SK-N-SH (cell line): ENCODE results near the gene TMEM266. TPM values are rescaled to one million over a fixed set of nuclear protein-coding genes. Genes with fewer than 3 reads are reported as not detected.

Experiments
- CTCF ChIA-PET: fragments of 300-600, 350-600 bp; formaldehyde crosslinking; extraction: SDS; loops from one replicate; lab custom pipeline; 2021; lab: Yijun Ruan, JAX
- POLR2A ChIA-PET: fragments of 350-600 bp; sonication (Branson Sonifier 250); formaldehyde crosslinking; extraction: SDS; loops from one replicate; lab custom pipeline; 2020; ENCODE audit warnings: antibody characterized with exemption, inconsistent platforms; lab: Yijun Ruan, JAX
- DNase-seq: peaks from one replicate; pipeline ENCODE4 v3.0.0; 2012
- H2AFZ ChIP-seq: fragments of 200-600 bp; sonication (generic); 2 replicates; pipeline ENCODE4 v1.8.1; 2016; ENCODE audit warnings: antibody characterized with exemption, mild to moderate bottlenecking, low read depth
- H3F3A ChIP-seq: fragments of 200-600 bp; sonication (generic); replicated peaks from 2 replicates; pipeline ENCODE3; 2016; ENCODE audit warnings: antibody characterized with exemption, mild to moderate bottlenecking; ENCODE audit not compliant: insufficient read depth
- H3K27ac ChIP-seq, 2 experiments: fragments of 200-500 bp in 1 of 2; fragments of 200-600 bp in 1 of 2; sonication (Bioruptor generic) in 1 of 2; sonication (generic), shearing (Covaris generic) in 1 of 2; 2 replicates each; pipeline versions ENCODE4 v1.5.1 to v1.6.1; 2014 to 2016; ENCODE audit warnings: low read depth in 2 of 2, inconsistent platforms in 1 of 2, low read length in 1 of 2, mild to moderate bottlenecking in 1 of 2, mixed read lengths in 1 of 2
- H3K27me3 ChIP-seq: fragments of 200-600 bp; sonication (generic), shearing (Covaris generic); 2 replicates; pipeline ENCODE4 v1.6.1; 2016; ENCODE audit warnings: mixed run types; ENCODE audit not compliant: insufficient read depth
- H3K36me3 ChIP-seq, 2 experiments: fragments of 200-500 bp in 1 of 2; fragments of 200-600 bp in 1 of 2; sonication (Bioruptor generic) in 1 of 2; sonication (generic) in 1 of 2; replicated peaks in 1 of 2; 2 replicates each; pipeline versions ENCODE3 to v1.5.1; 2014 to 2016; ENCODE audit warnings: low read length in 1 of 2, mild to moderate bottlenecking in 1 of 2; ENCODE audit not compliant: insufficient read depth in 2 of 2, control insufficient read depth in 1 of 2
- H3K4me1 ChIP-seq, 2 experiments: fragments of 200-500 bp in 1 of 2; fragments of 200-600 bp in 1 of 2; sonication (Bioruptor generic) in 1 of 2; sonication (generic), shearing (Covaris generic) in 1 of 2; 2 replicates each; pipeline versions ENCODE4 v1.5.1 to v1.6.1; 2014 to 2016; ENCODE audit warnings: low read depth in 1 of 2, low read length in 1 of 2, mixed run types in 1 of 2; ENCODE audit not compliant: insufficient read depth in 2 of 2, control insufficient read depth in 1 of 2
- H3K4me2 ChIP-seq: fragments of 200-600 bp; sonication (generic), shearing (Covaris generic); 2 replicates; pipeline ENCODE4 v1.6.1; 2017; ENCODE audit warnings: mixed run types
- H3K4me3 ChIP-seq, 2 experiments: fragments of 200-500 bp in 1 of 2; fragments of 200-600 bp in 1 of 2; sonication (Bioruptor generic) in 1 of 2; sonication (generic), shearing (Covaris generic) in 1 of 2; 2 replicates each; pipeline versions ENCODE4 v1.5.1 to v1.8.1; 2014 to 2016; ENCODE audit warnings: low read depth in 2 of 2, inconsistent platforms in 1 of 2, low read length in 1 of 2, mild to moderate bottlenecking in 1 of 2, mixed read lengths in 1 of 2, moderate library complexity in 1 of 2
- H3K79me2 ChIP-seq: fragments of 200-600 bp; sonication (generic); 2 replicates; pipeline ENCODE4 v1.8.1; 2017; ENCODE audit warnings: mild to moderate bottlenecking; ENCODE audit not compliant: insufficient read depth
- H3K9ac ChIP-seq: fragments of 200-600 bp; sonication (generic); 2 replicates; pipeline ENCODE4 v1.6.1; 2017; ENCODE audit warnings: mixed run types
- H3K9me2 ChIP-seq: fragments of 200-600 bp; sonication (generic); 2 replicates; pipeline ENCODE4 v1.6.1; 2017; ENCODE audit warnings: mixed run types
- H3K9me3 ChIP-seq: fragments of 200-600 bp; sonication (generic); 2 replicates; pipeline ENCODE4 v1.6.1; 2017; ENCODE audit warnings: mixed run types, mild to moderate bottlenecking, moderate library complexity
- H4K20me1 ChIP-seq: fragments of 200-600 bp; sonication (generic); 2 replicates; pipeline ENCODE4 v1.6.1; 2017; ENCODE audit warnings: mild to moderate bottlenecking, mixed run types; ENCODE audit not compliant: insufficient read depth
- ELF1 ChIP-seq: IDR thresholded peaks from 2 replicates; pipeline ENCODE4 v1.4.0; 2012
- EP300 ChIP-seq, 2 experiments: IDR thresholded peaks; 2 replicates each; pipeline versions ENCODE4 v1.4.0 to v1.6.1; 2012; ENCODE audit warnings: borderline replicate concordance in 1 of 2, low read depth in 1 of 2, low read length in 1 of 2
- EZH2phosphoT487 ChIP-seq: fragments of 200-600 bp; sonication (generic); IDR thresholded peaks from 2 replicates; pipeline ENCODE4 v1.6.1; 2017; ENCODE audit warnings: low read depth, mixed run types, mild to moderate bottlenecking, antibody characterized with exemption, moderate library complexity, borderline replicate concordance
- MAX ChIP-seq: IDR thresholded peaks from 2 replicates; pipeline ENCODE4 v1.4.0; 2012; ENCODE audit warnings: low read depth
- NFIC ChIP-seq: IDR thresholded peaks from 2 replicates; pipeline ENCODE4 v1.4.0; 2012; ENCODE audit warnings: borderline replicate concordance
- NRF1 ChIP-seq: IDR thresholded peaks from 2 replicates; pipeline ENCODE4 v1.6.1; 2012; ENCODE audit warnings: low read depth, mild to moderate bottlenecking, low read length
- PBX3 ChIP-seq: IDR thresholded peaks from 2 replicates; pipeline ENCODE4; 2012
- REST ChIP-seq: IDR thresholded peaks from 2 replicates; pipeline ENCODE4 v1.6.1; 2012; ENCODE audit warnings: mild to moderate bottlenecking, low read depth, low read length, moderate library complexity
- RFX5 ChIP-seq: IDR thresholded peaks from 2 replicates; pipeline ENCODE4 v1.6.1; 2012; ENCODE audit warnings: mild to moderate bottlenecking, improper control_type of control experiment, low read length
- YY1 ChIP-seq: IDR thresholded peaks from 2 replicates; pipeline ENCODE4 v1.4.0; 2012; ENCODE audit warnings: low read depth, mild to moderate bottlenecking
- WGBS: methylation state at CpG from one replicate; pipeline ENCODE4 v1.1.6; 2017; ENCODE audit warnings: low lambda C conversion rate; 5-methylcytosine and 5-hydroxymethylcytosine counted together
- polyA plus RNA-seq, 3 experiments: library from polyadenylated mRNA; depleted of rRNA; stranded (reverse); fragments of >200 nt; gene quantifications; 2 replicates each; pipeline ENCODE4 v1.2.3, GENCODE V29; 2012

Gene TMEM266
- polyA plus RNA-seq, 1 of the 3 experiments (the other 2 are of a cell fraction), result 0.07 TPM

- no peak for TF ChIP-seq REST
These were observed 144.5 kb downstream of the TMEM266 start (continued) for GRCh38 chr15:76204109-76204845.

- peaks cover 0 to 2% of the 10 kb centered on the region in 2 experiments for H3K36me3 ChIP-seq
- H3K79me2 ChIP-seq, result no peaks in the 10 kb centered on the region
- H3K9me3 ChIP-seq, result no peaks in the 10 kb centered on the region
- H3K4me3 ChIP-seq, result no peak overlapping the region
- H3K9ac ChIP-seq, result no peak overlapping the region
- H3F3A ChIP-seq, result no peaks in the 10 kb centered on the region
- WGBS, result over 99% methylated on average over 10 of the region's 11 CpGs
- H3K9me2 ChIP-seq, result no peaks in the 10 kb centered on the region
- no peaks in the 10 kb centered on the region for H3K27me3 ChIP-seq
- H3K4me1 ChIP-seq, result peaks cover 0 to 15% of the 10 kb centered on the region in 2 experiments; a peak in 1 of 4 replicates
- no peak overlapping the region for H3K27ac ChIP-seq
- H3K4me2 ChIP-seq, result no peak overlapping the region
- no peak overlapping the region for H2AFZ ChIP-seq
- no peak for TF ChIP-seq NRF1
- no peak for TF ChIP-seq YY1
- TF ChIP-seq ELF1, result no peak
- TF ChIP-seq PBX3, result no peak
- TF ChIP-seq RFX5, result no peak
- no peak for TF ChIP-seq EP300 (IDR thresholded peaks at IDR 0.05; ENCODE audit: borderline replicate concordance in 1 of 2, low read depth in 1 of 2, low read length in 1 of 2)
- TF ChIP-seq NFIC, result no peak
- TF ChIP-seq MAX, result no peak
- no peak for TF ChIP-seq EZH2phosphoT487
- no peak for DNase-seq
- ChIA-PET CTCF (interaction anchor here (0.9 to 4.3 kb wide), 2 partner anchors 14 to 54 kb away, joined by 3 to 22 read pairs; no protein-coding TSS in a partner anchor), POLR2A (no interaction called here)
- no peaks in the 10 kb centered on the region for H4K20me1 ChIP-seq
These were observed 145.2 kb downstream of the TMEM266 start for GRCh38 chr15:76204916-76205460.
